B cell (primary cell): ENCODE data around the gene TIAL1. TPM values are rescaled to one million over a fixed set of nuclear protein-coding genes. Genes with fewer than 3 reads are reported as not detected.

Experiments used
- ATAC-seq: fragments of 200-7000 bp; cut with Tn5 transposase; one replicate; pipeline ENCODE4 v1.10.0; 2021; ENCODE audit warnings: low read depth, mild to moderate bottlenecking, moderate number of reproducible peaks, moderate library complexity
- CTCF ChIA-PET: fragments of 350-600 bp; sonication (Branson Sonifier 250); formaldehyde crosslinking; loops from one replicate; lab custom pipeline; 2021; ENCODE audit warnings: antibody characterized with exemption, inconsistent platforms; lab: Charles Lee
- POLR2A ChIA-PET: fragments of 350-600 bp; sonication (Branson Sonifier 250); formaldehyde crosslinking; loops from one replicate; lab custom pipeline; 2021; ENCODE audit warnings: antibody characterized with exemption; lab: Charles Lee
- DNase-seq: peaks from one replicate; pipeline ENCODE4 v3.0.0; 2013
- H2AFZ ChIP-seq: 2 replicates; pipeline ENCODE4 v1.6.1; 2012; ENCODE audit warnings: mild to moderate bottlenecking, low read depth, low read length; ENCODE audit not compliant: insufficient read depth, poor library complexity, severe bottlenecking
- H3K27ac ChIP-seq, 2 donors: 1 replicate in 1 of 2; 2 replicates in 1 of 2; pipeline ENCODE4 v1.5.1; 2012 to 2013; ENCODE audit warnings: low read length in 2 of 2, mild to moderate bottlenecking in 2 of 2, moderate library complexity in 1 of 2
- H3K27me3 ChIP-seq, 4 experiments: fragments of 200-600 bp in 1 of 4; sonication (generic) in 1 of 4; replicated peaks in 1 of 4; 1 replicate in 2 of 4; 2 replicates in 2 of 4; pipeline versions ENCODE4 v1.6.1 to v1.7.0; 2013 to 2016; ENCODE audit warnings: low read length in 3 of 4, mild to moderate bottlenecking in 2 of 4, mixed read lengths in 1 of 4, moderate library complexity in 1 of 4; ENCODE audit not compliant: insufficient read depth in 4 of 4, control insufficient read depth in 3 of 4; ENCODE audit errors: control extremely low read depth in 1 of 4
- H3K36me3 ChIP-seq, 2 experiments: replicated peaks in 1 of 2; 1 replicate in 1 of 2; 2 replicates in 1 of 2; pipeline versions ENCODE4 v1.6.1 to v1.7.1; 2013; ENCODE audit warnings: low read length in 1 of 2; ENCODE audit not compliant: insufficient read depth in 2 of 2, control insufficient read depth in 1 of 2; ENCODE audit errors: control extremely low read depth in 1 of 2, extremely low read depth in 1 of 2
- H3K4me1 ChIP-seq, 2 donors: fragments of 200-600 bp in 1 of 2; sonication (generic) in 1 of 2; 1 replicate in 1 of 2; 2 replicates in 1 of 2; pipeline versions ENCODE4 v1.5.1 to v1.6.1; 2013 to 2017; ENCODE audit warnings: low read length in 2 of 2; ENCODE audit not compliant: control insufficient read depth in 2 of 2, insufficient read depth in 2 of 2
- H3K4me2 ChIP-seq: replicated peaks from 2 replicates; pipeline ENCODE3; 2012; ENCODE audit warnings: mild to moderate bottlenecking, low read depth, low read length; ENCODE audit not compliant: poor library complexity, severe bottlenecking
- H3K4me3 ChIP-seq, 5 experiments: fragments of 200-600 bp in 1 of 5; sonication (generic) in 1 of 5; 1 replicate in 3 of 5; 2 replicates in 2 of 5; pipeline versions ENCODE4 v1.5.1 to v1.7.0; 2011 to 2016; ENCODE audit warnings: low read length in 4 of 5, mild to moderate bottlenecking in 4 of 5, low read depth in 2 of 5, control low read depth in 1 of 5, moderate library complexity in 1 of 5; ENCODE audit not compliant: insufficient read depth in 1 of 5; ENCODE audit errors: control extremely low read depth in 1 of 5, extremely low read depth in 1 of 5
- H3K79me2 ChIP-seq: fragments of 200-600 bp; sonication (generic); one replicate; pipeline ENCODE4 v1.6.0; 2016; ENCODE audit warnings: low read length; ENCODE audit not compliant: control insufficient read depth, insufficient read depth
- H3K9ac ChIP-seq: fragments of 200-600 bp; sonication (generic); 2 replicates; pipeline ENCODE4 v1.6.1; 2017; ENCODE audit warnings: mild to moderate bottlenecking, low read length, moderate library complexity
- H3K9me3 ChIP-seq, 3 donors: one replicate each; pipeline versions ENCODE4 v1.6.1 to v1.7.1; 2013; ENCODE audit warnings: low read length in 2 of 3; ENCODE audit not compliant: control insufficient read depth in 2 of 3, insufficient read depth in 1 of 3; ENCODE audit errors: control extremely low read depth in 1 of 3
- H4K20me1 ChIP-seq: 2 replicates; pipeline ENCODE4 v1.6.0; 2012; ENCODE audit warnings: mild to moderate bottlenecking, low read length; ENCODE audit not compliant: insufficient read depth, control insufficient read depth, poor library complexity, severe bottlenecking
- H3K27ac Mint-ChIP-seq: one replicate; pipeline ENCODE4 v1.8.0; 2021; ENCODE audit warnings: mixed read lengths
- H3K27me3 Mint-ChIP-seq: one replicate; pipeline ENCODE4 v1.8.0; 2021; ENCODE audit warnings: mixed read lengths
- H3K4me1 Mint-ChIP-seq: one replicate; pipeline ENCODE4 v1.8.0; 2021; ENCODE audit warnings: mixed read lengths
- H3K4me3 Mint-ChIP-seq: one replicate; pipeline ENCODE4 v1.8.0; 2021; ENCODE audit warnings: mixed read lengths
- H3K9me3 Mint-ChIP-seq: one replicate; pipeline ENCODE4 v1.8.0; 2022; ENCODE audit warnings: mixed read lengths; ENCODE audit not compliant: insufficient read depth
- CTCF ChIP-seq: fragments of 200-600 bp; IDR thresholded peaks from one replicate; pipeline ENCODE4 v1.8.0; 2022; ENCODE audit warnings: antibody characterized with exemption, mild to moderate bottlenecking
- EZH2 ChIP-seq: IDR thresholded peaks from 2 replicates; pipeline ENCODE4 v1.6.1; 2012; ENCODE audit warnings: borderline replicate concordance, low read depth, mild to moderate bottlenecking, moderate library complexity, low read length; ENCODE audit not compliant: insufficient read depth, poor library complexity, severe bottlenecking
- WGBS: methylation state at CpG from one replicate; pipeline ENCODE4 v1.1.5; 2013; ENCODE audit warnings: missing lambda C conversion rate; ENCODE audit not compliant: insufficient coverage; 5-methylcytosine and 5-hydroxymethylcytosine counted together
- intact Hi-C: fragments of 100-400 bp; cut with micrococcal nuclease; formaldehyde crosslinking; loops from one replicate; pipeline ENCODE4 v1.10.0; 2022
- polyA plus RNA-seq: library from polyadenylated mRNA; depleted of rRNA; stranded (reverse); fragments of >200 nt; gene quantifications from 2 replicates; pipeline ENCODE4 v1.2.3, GENCODE V29; 2012
- total RNA-seq, 2 donors: library from RNA; stranded (reverse); fragments of 120-200 nt in 1 of 2; gene quantifications; 1 replicate in 1 of 2; 2 replicates in 1 of 2; pipeline versions ENCODE4 v1.2.3 to v1.2.4, GENCODE V29; 2013 to 2022

Gene TIAL1
- total and polyA plus RNA-seq, 2 donors (not counting 1 experiment from before 2014, with no cell fraction given) = 98.5 to 159 TPM

GRCh38 chr10:119526149-119526548 lies 70.6 kb downstream of the TIAL1 start:
- TF ChIP-seq EZH2 = no peak
- no peak for TF ChIP-seq CTCF
- Histone ChIP-seq H3K27me3 (no peaks in the 10 kb centered on the region), H3K9ac (no peak overlapping the region), H3K36me3 (peaks cover 0 to 16% of the 10 kb centered on the region in 2 experiments), H3K9me3 (no peaks in the 10 kb centered on the region), H4K20me1 (no peaks in the 10 kb centered on the region), H3K4me1 (no peaks in the 10 kb centered on the region), H3K4me3 (no peak overlapping the region), H2AFZ (no peak overlapping the region), H3K4me2 (no peak overlapping the region), H3K27ac (no peak overlapping the region), H3K79me2 (peaks cover 10% of the 10 kb centered on the region)
- ATAC-seq (no peak), DNase-seq (no peak)
- WGBS = no CpG with 5 or more reads among the region's 1 CpG
- ChIA-PET CTCF (interaction anchor here (0.6 to 1.9 kb wide), 3 partner anchors 81 to 316 kb away, joined by 3 to 6 read pairs (median 3); no protein-coding TSS in a partner anchor), POLR2A (no interaction called here)
- Mint-ChIP-seq H3K4me1 (no peaks in the 10 kb centered on the region), H3K27me3 (no peaks in the 10 kb centered on the region), H3K27ac (no peak overlapping the region), H3K9me3 (no peaks in the 10 kb centered on the region), H3K4me3 (no peak overlapping the region)
- intact Hi-C loops = no loop called here

GRCh38 chr10:119525116-119525515 lies 71.6 kb downstream of the TIAL1 start:
- intact Hi-C loops = no loop called here
- peaks cover 0 to 16% of the 10 kb centered on the region in 2 experiments for H3K36me3 ChIP-seq
- H4K20me1 ChIP-seq = no peaks in the 10 kb centered on the region
- H3K27ac ChIP-seq = no peak overlapping the region
- ChIA-PET POLR2A (no interaction called here), CTCF (no interaction called here)
- no peak overlapping the region for H3K9ac ChIP-seq
- WGBS = 91% methylated on average over 5 of the region's 5 CpGs
- Mint-ChIP-seq H3K4me1 (no peaks in the 10 kb centered on the region), H3K27ac (no peak overlapping the region), H3K27me3 (no peaks in the 10 kb centered on the region), H3K9me3 (no peaks in the 10 kb centered on the region), H3K4me3 (no peak overlapping the region)
- no peak for ATAC-seq
- H3K79me2 ChIP-seq = peaks cover 7% of the 10 kb centered on the region
- no peaks in the 10 kb centered on the region for H3K27me3 ChIP-seq
- TF ChIP-seq EZH2 (no peak), CTCF (no peak)
- H3K4me1 ChIP-seq = no peaks in the 10 kb centered on the region
- DNase-seq = no peak
- H3K9me3 ChIP-seq = no peaks in the 10 kb centered on the region
- no peak overlapping the region for H2AFZ ChIP-seq
- H3K4me3 ChIP-seq = no peak overlapping the region
- H3K4me2 ChIP-seq = no peak overlapping the region
